RWPE1 (cell line): ENCODE results near the gene KLF13.

ENCODE experiments used
- CTCF ChIA-PET: fragments of 350-600 bp; sonication (Branson Sonifier 250); formaldehyde crosslinking; extraction: SDS; loops from one replicate; lab custom pipeline; 2021; lab: Yijun Ruan, JAX
- POLR2A ChIA-PET: fragments of 400-600 bp; formaldehyde crosslinking; extraction: SDS; loops from one replicate; lab custom pipeline; 2020; ENCODE audit warnings: antibody characterized with exemption; ENCODE audit not compliant: low non-redundant PET; lab: Yijun Ruan, JAX
- DNase-seq: peaks from one replicate; pipeline ENCODE4 v3.0.0; 2012; ENCODE audit warnings: low spot score
- H3K27ac ChIP-seq: fragments of 450-650 bp; 2 replicates; pipeline ENCODE4 v1.5.1; 2017
- CTCF ChIP-seq: fragments of 450-650 bp; conservative IDR thresholded peaks from 2 replicates; pipeline ENCODE4 v1.5.1; 2017; ENCODE audit warnings: low read depth, mild to moderate bottlenecking

KLF13 gene

GRCh38 chr15:31415201-31415600, 88.6 kb downstream of the KLF13 start:
- no peak for DNase-seq
- ChIA-PET CTCF (no interaction called here), POLR2A (no interaction called here)
- TF ChIP-seq CTCF: no peak
- H3K27ac ChIP-seq: no peak overlapping the region

DNA sequence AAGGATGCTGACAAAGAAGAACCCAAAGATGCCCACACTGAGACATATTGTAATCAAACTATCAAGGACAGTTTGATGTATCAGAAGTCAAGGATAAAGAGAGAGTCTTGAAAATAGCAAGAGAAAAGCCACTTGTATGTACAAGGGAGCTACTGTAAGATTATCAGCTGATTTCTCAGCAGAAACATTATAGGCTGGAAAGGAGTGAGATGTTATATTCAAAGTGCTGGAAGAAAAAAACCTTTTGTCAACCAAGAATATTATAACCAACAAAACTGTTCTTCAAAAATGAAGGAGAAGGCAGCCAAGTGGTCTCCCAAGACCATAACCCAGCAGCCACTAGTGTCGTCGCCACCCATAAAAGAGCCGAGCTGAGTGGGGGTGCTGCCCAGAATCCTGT, 93.2 kb downstream of the KLF13 start:
- H3K27ac ChIP-seq: no peak overlapping the region
- TF ChIP-seq CTCF: no peak
- POLR2A ChIA-PET: no interaction called here
- DNase-seq: no peak
- CTCF ChIA-PET: interaction anchor here (0.8 kb wide), 1 partner anchor 69 kb away, joined by 3 read pairs; no protein-coding TSS in a partner anchor

GRCh38 chr15:31427411-31427810, 100.8 kb downstream of the KLF13 start:
- H3K27ac ChIP-seq: no peak overlapping the region
- ChIA-PET CTCF (no interaction called here), POLR2A (no interaction called here)
- no peak for TF ChIP-seq CTCF
- no peak for DNase-seq
